ENCODE measurements around the gene GNPDA1. TPM values are rescaled to one million over a fixed set of nuclear protein-coding genes. Genes with fewer than 3 reads are reported as not detected.

Gene GNPDA1
- total RNA-seq, 1 donor from 2014 or later, result 16.3 TPM

DNA sequence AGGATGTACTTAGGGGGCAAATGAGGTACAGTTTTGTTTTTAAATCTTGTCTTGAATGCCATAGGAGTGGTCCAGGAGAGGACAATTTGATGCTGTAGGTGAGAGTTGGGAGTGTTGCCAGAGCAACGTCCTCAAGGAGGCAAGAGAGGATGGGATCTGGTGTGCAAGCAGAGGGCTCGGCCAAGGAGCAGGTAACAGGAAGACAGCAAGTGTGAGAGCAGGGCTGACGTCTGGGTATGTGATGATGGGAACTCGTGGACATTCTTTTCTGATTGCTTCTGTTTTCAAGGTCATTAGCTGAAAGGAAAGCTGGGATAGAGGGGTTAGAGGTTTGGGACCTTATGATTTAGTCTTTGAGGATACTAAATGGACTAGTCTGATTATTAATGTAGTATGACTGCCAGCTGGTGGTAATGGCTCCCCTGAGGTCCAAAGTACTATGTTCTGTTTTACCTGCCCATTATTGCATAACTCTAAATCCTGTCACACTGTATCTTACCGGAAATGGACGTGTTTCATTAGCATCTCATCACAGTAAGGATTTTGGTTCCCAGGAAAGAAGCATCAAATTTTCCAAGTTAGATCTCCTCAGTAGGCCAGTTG lies 15.4 kb downstream of the GNPDA1 start:
- DNase-seq (ENCODE audit: low spot score in 2 of 2) (no peak), FAIRE-seq (no peak)

DNA sequence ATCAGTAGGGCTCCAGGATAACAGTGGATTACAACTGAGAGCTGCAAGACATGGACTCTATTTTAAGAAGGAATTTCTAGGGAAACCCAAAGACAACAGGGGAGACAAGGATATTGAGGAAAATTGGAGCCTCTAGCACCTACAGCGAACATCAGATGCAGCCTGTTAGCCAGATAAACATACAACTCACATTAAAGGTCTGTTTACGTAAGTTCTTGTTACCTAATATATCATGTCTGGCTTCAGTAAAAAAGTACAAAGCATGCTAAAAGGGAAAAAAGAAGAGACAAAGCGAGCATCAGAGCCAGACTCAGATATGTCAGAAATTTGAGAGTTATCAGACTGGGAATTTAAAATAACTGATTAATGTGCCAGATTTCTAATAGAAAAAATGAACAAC lies 17.2 kb downstream of the GNPDA1 start:
- FAIRE-seq (no peak), DNase-seq (ENCODE audit: low spot score in 2 of 2) (no peak)

DNA sequence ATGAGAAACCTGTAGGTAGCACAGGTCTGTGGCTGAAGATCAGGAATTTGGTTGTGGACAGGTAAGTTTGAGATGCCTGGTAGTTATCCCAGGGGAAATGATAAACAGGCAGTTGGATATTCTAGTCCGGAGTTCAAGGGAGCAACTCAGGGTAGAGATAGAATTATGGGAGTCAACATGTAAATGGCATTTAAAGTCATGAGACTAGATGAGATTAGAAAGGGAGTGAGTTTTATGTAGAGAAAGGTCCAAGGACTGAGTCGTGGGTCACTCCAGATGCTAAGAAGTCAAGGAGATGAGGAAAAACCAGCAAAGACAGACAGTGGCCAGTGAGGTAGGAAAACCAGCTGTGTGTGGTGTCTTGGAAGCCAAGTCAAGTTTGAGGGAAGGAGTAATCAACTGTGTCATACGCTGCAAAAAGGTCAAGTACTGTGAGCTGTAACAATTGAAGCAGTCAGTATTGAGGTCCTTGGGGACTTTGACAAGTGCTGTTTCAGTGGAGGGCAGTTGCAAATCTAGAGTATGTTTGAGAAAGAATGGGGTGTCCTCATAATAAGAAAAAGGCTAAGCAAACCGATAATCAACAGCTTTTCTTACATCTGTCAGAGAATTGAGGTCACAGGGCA lies 18.2 kb downstream of the GNPDA1 start:
- DNase-seq (ENCODE audit: low spot score in 2 of 2) (no peak), FAIRE-seq (no peak)

GRCh38 chr5:141992349-141992963 lies 20.4 kb downstream of the GNPDA1 start:
- peak; percentile 49 for FAIRE-seq

DNA sequence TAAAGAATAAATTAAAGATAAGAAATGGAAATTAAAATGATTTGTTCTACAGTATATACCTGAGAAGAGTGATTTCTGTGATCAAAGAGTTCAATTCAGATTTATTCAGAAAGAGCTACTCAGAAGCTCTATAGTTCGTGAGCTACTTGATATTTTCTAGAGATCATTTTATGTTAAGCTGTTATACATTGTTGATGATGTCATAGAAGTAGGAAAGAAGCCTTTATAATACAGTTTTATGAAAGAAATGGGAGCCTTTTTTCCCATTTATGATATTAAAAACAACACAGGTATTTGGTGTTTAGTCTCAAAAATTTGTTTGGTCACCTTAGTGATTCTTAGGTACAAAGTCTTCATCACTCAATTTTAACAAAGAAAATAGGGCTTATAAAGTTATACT lies 23.1 kb downstream of the GNPDA1 start:
- FAIRE-seq (no peak), DNase-seq (ENCODE audit: low spot score in 2 of 2) (no peak)

More at GRCh38 chr5:141992349-141992963, 20.4 kb downstream of the GNPDA1 start:
- peak in 1 of 2 donors; percentile 45 for DNase-seq (ENCODE audit: low spot score in 2 of 2)

GRCh38 chr5:141986072-141986471 lies 26.8 kb downstream of the GNPDA1 start:
- FAIRE-seq, result no peak
- no peak for DNase-seq (ENCODE audit: low spot score in 2 of 2)

- DNase-seq (ENCODE audit: low spot score in 2 of 2), result no peak
- FAIRE-seq, result no peak
Observed at GRCh38 chr5:141982626-141983025, 30.2 kb downstream of the GNPDA1 start.

- DNase-seq (ENCODE audit: low spot score in 2 of 2) (no peak), FAIRE-seq (no peak)
Observed at GRCh38 chr5:141978389-141978788, 34.4 kb downstream of the GNPDA1 start.

GRCh38 chr5:141976176-141976575 lies 36.7 kb downstream of the GNPDA1 start:
- DNase-seq (ENCODE audit: low spot score in 2 of 2) (no peak), FAIRE-seq (no peak)

- no peak for FAIRE-seq
Observed at GRCh38 chr5:141973871-141974595, 38.8 kb downstream of the GNPDA1 start.

DNA sequence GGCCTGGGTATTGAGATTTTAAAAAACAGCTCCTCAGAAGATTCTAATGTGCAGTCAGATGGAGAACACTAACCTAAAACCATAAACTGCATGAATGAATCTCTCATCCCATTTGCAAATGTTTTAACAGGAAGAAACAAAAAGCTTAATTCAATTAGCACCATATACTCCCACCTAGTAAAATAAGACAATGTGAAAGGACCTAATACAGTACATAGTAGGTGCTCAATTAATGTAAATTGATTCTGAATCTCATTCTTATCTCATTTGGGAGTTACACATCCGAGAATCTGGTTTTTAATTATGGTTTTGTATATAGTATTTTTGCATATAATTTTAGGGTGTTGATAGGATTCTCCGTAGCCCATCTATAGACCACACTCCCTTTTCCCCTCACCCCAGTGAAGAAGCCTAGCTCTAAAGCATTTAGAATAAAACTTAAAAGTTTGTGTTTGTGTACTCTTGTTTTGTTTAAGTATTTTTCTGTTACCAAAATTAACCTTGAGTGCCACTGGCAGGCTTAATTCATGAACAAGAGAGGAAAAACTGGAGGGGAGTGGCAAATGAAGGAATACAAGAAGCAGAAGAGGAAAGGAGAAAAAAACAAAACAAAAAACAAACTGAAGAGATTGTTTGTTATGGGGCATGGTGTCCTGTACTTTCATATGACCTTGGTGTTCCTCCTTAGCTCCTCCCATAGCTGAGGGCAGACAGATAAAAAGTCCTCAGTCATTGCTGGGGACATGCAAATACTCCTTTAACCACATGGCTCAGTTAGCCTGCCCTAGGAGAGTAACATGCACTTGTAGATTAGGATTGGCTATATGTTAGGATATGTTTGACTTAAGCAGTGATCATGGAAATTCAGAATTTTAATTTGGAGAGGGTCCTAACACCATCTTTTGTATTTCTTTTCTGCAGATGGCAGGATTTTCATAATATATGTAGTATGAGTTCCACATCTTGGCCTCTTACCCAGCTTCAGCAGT lies 42.8 kb downstream of the GNPDA1 start:
- no peak for DNase-seq (ENCODE audit: low spot score in 2 of 2)
- no peak for FAIRE-seq

More at GRCh38 chr5:141973871-141974595, 38.8 kb downstream of the GNPDA1 start:
- no peak for DNase-seq (ENCODE audit: low spot score in 2 of 2)

- peak; percentile 81 to 90 for DNase-seq (ENCODE audit: low spot score in 2 of 2)
- FAIRE-seq, result no peak
Observed at GRCh38 chr5:141968914-141969608, 43.8 kb downstream of the GNPDA1 start, which contains the start of gene RNF14. TSS of gene RNF14 (plus strand) at chr5:141969105. CDS start at chr5:141973589, 4,484 bp downstream.

DNA sequence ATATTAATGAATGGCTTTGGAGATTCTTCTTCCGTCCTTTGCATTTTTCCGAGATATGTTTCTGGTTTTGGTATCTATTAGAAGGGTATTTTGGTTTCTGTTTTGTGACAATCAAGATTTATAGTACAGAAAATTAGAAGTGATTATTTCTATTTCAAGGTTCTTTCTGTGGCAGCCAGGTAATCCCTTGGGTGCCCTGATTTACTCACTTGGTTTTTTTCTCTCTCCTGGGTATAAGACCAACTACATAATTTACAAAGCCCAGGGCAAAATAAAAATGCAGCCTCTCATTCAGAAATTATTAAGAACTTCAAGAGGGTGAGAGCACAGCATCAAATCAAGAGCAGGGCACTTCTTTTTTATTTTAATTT lies 45.9 kb downstream of the GNPDA1 start:
- DNase-seq (ENCODE audit: low spot score in 2 of 2), result no peak
- FAIRE-seq, result no peak

GRCh38 chr5:141966275-141966962 lies 46.4 kb downstream of the GNPDA1 start:
- FAIRE-seq, result no peak
- DNase-seq (ENCODE audit: low spot score in 2 of 2), result no peak

DNA sequence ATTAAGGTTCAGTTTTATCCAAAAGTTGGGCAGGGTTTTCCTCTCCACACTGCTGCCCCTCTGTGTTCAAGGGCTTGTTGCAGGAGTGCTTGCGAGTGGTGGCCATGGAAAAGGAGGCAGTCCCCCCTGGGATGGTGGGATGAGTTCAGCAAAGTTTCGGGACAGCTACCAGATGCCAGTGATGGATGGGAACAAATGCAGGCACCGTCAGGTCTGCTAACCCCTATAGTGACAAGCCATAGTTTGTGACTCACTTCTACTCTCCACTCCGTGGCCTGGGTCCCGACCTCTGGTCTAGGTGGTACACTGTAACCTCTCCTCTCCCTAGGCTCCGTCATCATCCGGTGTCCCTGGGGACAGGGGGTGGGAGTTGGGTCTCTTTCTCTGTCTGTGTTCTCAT lies 47.8 kb downstream of the GNPDA1 start:
- FAIRE-seq (no peak), DNase-seq (ENCODE audit: low spot score in 2 of 2) (no peak)

GRCh38 chr5:141963701-141964100 lies 49.1 kb downstream of the GNPDA1 start:
- DNase-seq (ENCODE audit: low spot score in 2 of 2) (no peak), FAIRE-seq (no peak)

DNA sequence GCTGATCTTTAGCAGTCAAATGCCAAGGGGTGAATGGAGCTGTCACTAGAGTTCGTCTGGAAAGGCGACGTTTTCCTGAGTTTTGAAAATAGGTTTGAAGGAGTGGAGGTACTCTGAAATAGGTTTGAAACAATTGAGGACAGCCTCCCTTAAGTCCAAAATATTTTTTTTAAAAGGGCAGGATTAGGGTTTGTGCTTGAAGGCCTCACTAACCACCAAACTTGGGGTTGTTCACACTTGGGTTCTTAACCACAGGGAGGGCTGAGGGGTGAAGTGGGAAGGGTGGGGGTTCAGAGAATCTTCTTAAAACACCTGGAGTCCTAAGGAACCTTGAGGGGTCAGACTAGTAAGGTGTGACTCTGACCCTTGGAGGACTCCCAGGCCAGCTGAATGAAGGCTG lies 51.4 kb downstream of the GNPDA1 start:
- FAIRE-seq, result no peak
- no peak for DNase-seq (ENCODE audit: low spot score in 2 of 2)

- DNase-seq (ENCODE audit: low spot score in 2 of 2), result peak; percentile 68 to 81
- FAIRE-seq, result no peak
Observed at GRCh38 chr5:141960449-141961323, 52.1 kb downstream of the GNPDA1 start.
